HEK293T (cell line): ENCODE measurements around the gene ABL2.
A peak's percentile ranks its signal among the peaks of the same experiment; 100 is the strongest.
"Not testable (repeated sequence)": the region's sequence is repeated elsewhere in the genome, so short reads cannot be mapped to it uniquely, and the experiment has no call there.

Experiments used
- CTCF ChIA-PET: fragments of 350-600 bp; formaldehyde crosslinking; extraction: SDS; loops from one replicate; lab custom pipeline; 2021; ENCODE audit warnings: antibody characterized with exemption, inconsistent platforms; lab: Yijun Ruan, JAX
- POLR2A ChIA-PET: fragments of 350-600 bp; formaldehyde crosslinking; extraction: SDS; loops from one replicate; lab custom pipeline; 2020; ENCODE audit warnings: antibody characterized with exemption, inconsistent platforms; lab: Yijun Ruan, JAX
- DNase-seq: peaks from one replicate; pipeline ENCODE4 v3.0.0; 2012; ENCODE audit warnings: mixed read lengths; ENCODE audit errors: extremely low spot score
- ARNT ChIP-seq: fragments of 450-650 bp; IDR thresholded peaks from 2 replicates; pipeline ENCODE4 v1.6.1; 2017; ENCODE audit warnings: mild to moderate bottlenecking
- BHLHE40 ChIP-seq: fragments of 450-650 bp; IDR thresholded peaks from 2 replicates; pipeline ENCODE4 v1.6.1; 2016; ENCODE audit warnings: mild to moderate bottlenecking, moderate library complexity, borderline replicate concordance
- CTBP1 ChIP-seq: fragments of 450-650 bp; IDR thresholded peaks from 2 replicates; pipeline ENCODE4 v1.6.1; 2016; ENCODE audit warnings: borderline replicate concordance
- ELF4 ChIP-seq: fragments of 450-650 bp; IDR thresholded peaks from 2 replicates; pipeline ENCODE4 v1.6.1; 2017; ENCODE audit warnings: antibody characterized with exemption
- FOXA1 ChIP-seq: fragments of 450-650 bp; IDR thresholded peaks from 2 replicates; pipeline ENCODE4 v1.6.1; 2016; ENCODE audit warnings: mild to moderate bottlenecking
- FOXK2 ChIP-seq: fragments of 450-650 bp; IDR thresholded peaks from 2 replicates; pipeline ENCODE4 v1.6.1; 2016; ENCODE audit warnings: mild to moderate bottlenecking
- FOXM1 ChIP-seq: fragments of 450-650 bp; IDR thresholded peaks from 2 replicates; pipeline ENCODE4 v1.6.1; 2017; ENCODE audit warnings: mild to moderate bottlenecking, borderline replicate concordance
- HDGF ChIP-seq: fragments of 450-650 bp; IDR thresholded peaks from 2 replicates; pipeline ENCODE4 v1.6.1; 2017; ENCODE audit warnings: antibody characterized with exemption, borderline replicate concordance
- L3MBTL2 ChIP-seq: fragments of 450-650 bp; conservative IDR thresholded peaks from 2 replicates; pipeline ENCODE4 v1.6.1; 2016; ENCODE audit warnings: mild to moderate bottlenecking
- LEF1 ChIP-seq: fragments of 450-650 bp; IDR thresholded peaks from 2 replicates; pipeline ENCODE4 v1.6.1; 2017; ENCODE audit warnings: mild to moderate bottlenecking, borderline replicate concordance
- NFRKB ChIP-seq: fragments of 450-650 bp; IDR thresholded peaks from 2 replicates; pipeline ENCODE4 v1.6.1; 2016; ENCODE audit warnings: mild to moderate bottlenecking, moderate library complexity
- PKNOX1 ChIP-seq: fragments of 450-650 bp; IDR thresholded peaks from 2 replicates; pipeline ENCODE4 v1.6.1; 2016
- SP1 ChIP-seq: fragments of 450-650 bp; IDR thresholded peaks from 2 replicates; pipeline ENCODE4 v1.6.1; 2017
- SUZ12 ChIP-seq: fragments of 450-650 bp; IDR thresholded peaks from 2 replicates; pipeline ENCODE4 v1.6.1; 2016; ENCODE audit warnings: mild to moderate bottlenecking
- TARDBP ChIP-seq: fragments of 450-650 bp; IDR thresholded peaks from 2 replicates; pipeline ENCODE4 v1.6.1; 2016
- ZNF384 ChIP-seq: fragments of 450-650 bp; IDR thresholded peaks from 2 replicates; pipeline ENCODE4 v1.6.1; 2016

The ABL2 gene

GRCh38 chr1:179229214-179230140 is at the start of gene ABL2:
Gene ABL2, minus strand, starts transcription at chr1:179229677. Its CDS starts 280 bp downstream, at chr1:179229397.
- peak; percentile 87 for DNase-seq
- CTCF ChIA-PET: interaction anchor here (0.6 kb wide), 1 partner anchor 11 kb away, joined by 4 read pairs; no protein-coding TSS in a partner anchor
- POLR2A ChIA-PET: interaction anchor here (1.0 to 1.3 kb wide), 2 partner anchors 64 to 147 kb away, joined by 3 read pairs; partner anchors contain the start of genes SOAT1 and TOR3A
- TF ChIP-seq BHLHE40: no peak
- TF ChIP-seq FOXK2: no peak
- peak; percentile 80 for TF ChIP-seq L3MBTL2
- TF ChIP-seq ELF4: no peak
- TF ChIP-seq NFRKB: no peak

DNA sequence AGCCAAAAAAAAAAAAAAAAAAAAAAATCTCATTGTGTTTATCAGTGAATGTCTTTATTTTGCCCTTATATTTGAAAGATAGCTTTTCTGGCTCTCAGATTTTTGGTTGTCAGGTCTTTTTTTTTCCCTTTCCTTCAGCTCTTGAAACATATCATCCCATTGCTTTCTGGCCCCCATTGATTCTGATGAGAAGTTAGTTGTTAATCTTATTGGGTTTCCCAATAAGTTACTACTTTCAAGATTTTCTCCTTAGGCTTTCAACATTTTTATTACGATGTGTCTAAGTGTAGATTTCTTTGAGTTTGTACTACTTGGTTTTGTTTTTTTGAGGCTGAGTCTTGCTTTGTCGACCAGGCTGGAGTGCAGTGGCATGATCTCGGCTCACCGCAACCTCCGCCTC is 49.4 kb upstream of the ABL2 start:
- no peak for TF ChIP-seq BHLHE40
- TF ChIP-seq SUZ12: no peak
- no peak for TF ChIP-seq L3MBTL2
- TF ChIP-seq ARNT: no peak
- no peak for TF ChIP-seq TARDBP
- TF ChIP-seq HDGF: no peak
- TF ChIP-seq FOXK2: no peak
- no peak for TF ChIP-seq LEF1
- TF ChIP-seq SP1: no peak
- TF ChIP-seq FOXM1: no peak
- TF ChIP-seq PKNOX1: no peak
- TF ChIP-seq ZNF384: no peak
- no peak for TF ChIP-seq FOXA1
- no peak for TF ChIP-seq NFRKB
- no peak for TF ChIP-seq ELF4
- TF ChIP-seq CTBP1: no peak
- no peak for DNase-seq
- CTCF ChIA-PET: no interaction called here
- POLR2A ChIA-PET: no interaction called here

DNA sequence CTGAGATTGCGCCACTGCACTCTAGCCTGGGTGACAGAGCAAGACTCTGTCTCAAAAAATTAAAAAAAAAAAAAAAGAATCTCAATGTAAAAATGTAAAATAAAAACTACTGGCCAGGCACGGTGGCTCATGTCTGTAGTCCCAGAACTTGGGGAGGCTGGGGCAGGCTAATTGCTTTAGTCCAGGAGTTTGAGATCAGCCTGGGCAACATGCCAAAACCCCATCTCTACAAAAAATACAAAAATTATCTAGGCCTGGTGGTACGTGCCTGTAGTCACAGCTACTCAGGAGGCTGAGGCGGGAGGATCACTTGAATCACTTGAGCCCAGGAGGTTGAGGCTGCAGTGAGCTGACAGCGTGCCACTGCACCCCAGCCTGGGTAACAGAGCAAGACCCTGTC is 44.9 kb upstream of the ABL2 start:
- CTCF ChIA-PET, DNase-seq: not testable (repeated sequence)

DNA sequence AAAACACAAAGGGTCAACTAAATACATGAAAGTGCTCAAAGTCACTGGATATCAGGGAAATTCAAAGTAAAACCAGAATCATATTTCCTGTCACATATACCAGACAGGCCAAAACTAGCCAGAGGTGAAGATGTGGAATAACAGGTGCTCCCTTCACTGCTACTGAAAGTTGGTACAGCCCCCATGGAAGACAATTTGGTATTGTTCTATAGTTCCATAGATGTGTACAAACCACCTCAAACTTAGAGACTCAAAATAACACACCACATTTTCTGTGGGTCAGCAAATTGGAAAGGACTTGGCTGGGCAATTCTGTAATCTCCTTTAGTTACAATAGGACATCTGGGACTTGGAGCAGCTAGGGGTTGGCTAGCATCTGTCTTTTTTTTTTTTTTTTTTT is 39.6 kb upstream of the ABL2 start:
- ChIA-PET POLR2A (interaction anchor here (1.0 kb wide), 1 partner anchor 24 kb away, joined by 3 read pairs; the partner anchor contains the start of gene SOAT1), CTCF (no interaction called here)
- no peak for DNase-seq
- TF ChIP-seq FOXK2 (no peak), TARDBP (no peak), NFRKB (no peak), SUZ12 (no peak)

More for the DNA sequence above, 44.9 kb upstream of the ABL2 start:
- POLR2A ChIA-PET: not testable (repeated sequence)

DNA sequence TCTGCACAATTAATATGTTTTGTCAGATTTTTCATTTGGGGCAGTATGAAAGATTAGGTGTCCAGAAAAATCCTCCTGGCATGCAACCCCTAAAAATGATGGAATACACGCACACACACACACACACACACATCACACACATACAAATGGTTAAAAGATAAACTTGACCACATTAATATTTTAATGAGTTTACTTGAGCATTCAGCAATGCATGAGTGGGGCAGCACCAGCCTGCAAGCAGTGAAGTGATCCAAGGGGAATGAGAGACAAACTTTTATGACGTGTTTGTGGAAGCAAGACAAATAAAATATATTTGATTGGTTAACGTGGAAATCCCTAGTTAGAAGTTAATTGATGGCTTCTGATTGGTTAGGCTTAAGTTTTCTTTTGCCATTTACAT is 35.0 kb upstream of the ABL2 start:
- CTCF ChIA-PET: no interaction called here
- TF ChIP-seq FOXK2: no peak
- TF ChIP-seq BHLHE40: no peak
- no peak for TF ChIP-seq ARNT
- TF ChIP-seq FOXA1: no peak
- no peak for TF ChIP-seq FOXM1
- TF ChIP-seq PKNOX1: no peak
- TF ChIP-seq SUZ12: no peak
- TF ChIP-seq NFRKB: no peak
- no peak for TF ChIP-seq SP1
- TF ChIP-seq ZNF384: no peak
- no peak for TF ChIP-seq ELF4
- TF ChIP-seq L3MBTL2: no peak
- POLR2A ChIA-PET: no interaction called here
- no peak for DNase-seq

DNA sequence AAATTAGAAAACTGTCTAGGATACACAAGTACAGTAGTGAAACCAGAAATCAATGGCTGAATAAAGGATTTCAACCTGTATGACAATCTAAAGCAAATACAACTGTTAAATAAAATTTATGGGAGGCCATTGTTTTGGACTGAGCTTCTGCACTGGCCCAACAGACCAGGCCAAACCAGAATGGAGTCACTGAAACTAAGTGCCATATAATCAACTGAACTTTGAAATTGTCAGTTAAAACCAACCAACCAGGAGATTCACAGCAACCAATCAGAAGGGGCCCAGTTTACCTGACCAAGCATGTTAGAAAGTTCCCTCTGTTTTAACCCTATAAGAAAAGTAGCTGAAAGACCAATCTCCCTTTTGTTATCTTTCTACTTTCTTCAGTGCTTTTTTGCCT is 33.6 kb upstream of the ABL2 start:
- CTCF ChIA-PET: interaction anchor here (1.3 kb wide), 2 partner anchors 11 to 30 kb away, joined by 3 to 4 read pairs; partner anchors contain the start of gene SOAT1
- POLR2A ChIA-PET: no interaction called here
- no peak for DNase-seq
- TF ChIP-seq TARDBP: no peak
- no peak for TF ChIP-seq BHLHE40
- no peak for TF ChIP-seq ZNF384
- TF ChIP-seq ELF4: no peak
- TF ChIP-seq FOXA1: no peak
- TF ChIP-seq L3MBTL2: no peak

- no peak for TF ChIP-seq LEF1
- no peak for DNase-seq
- ChIA-PET CTCF (interaction anchor here (1.3 kb wide), 2 partner anchors 10 to 31 kb away, joined by 3 to 4 read pairs; partner anchors contain the start of gene SOAT1), POLR2A (no interaction called here)
Measured at GRCh38 chr1:179262183-179262582, 32.7 kb upstream of the ABL2 start.
